ENCODE results near the gene POLR1A. TPM values are rescaled to one million over a fixed set of nuclear protein-coding genes. Genes with fewer than 3 reads are reported as not detected.

The POLR1A gene
- total RNA-seq, 1 donor from 2014 or later: 26.0 TPM

DNA sequence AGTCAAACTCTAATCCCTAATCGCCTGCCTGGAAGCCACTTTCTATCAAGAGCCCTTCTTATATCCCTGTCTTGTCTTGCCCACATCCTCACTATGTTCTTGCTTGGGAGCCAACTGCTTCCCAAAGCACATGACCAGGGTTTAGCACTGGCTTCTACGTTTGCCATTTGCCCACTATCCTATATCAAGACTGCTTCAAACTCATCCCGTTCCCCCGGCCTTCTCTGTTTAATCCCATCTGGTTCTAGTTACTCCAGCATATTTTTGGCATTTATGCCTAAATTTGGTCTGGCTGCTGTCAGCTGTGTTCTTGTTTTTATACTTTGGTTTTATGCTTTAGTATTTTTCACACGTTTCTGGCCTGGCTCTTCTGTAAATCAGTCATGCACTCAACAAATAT, 40.2 kb downstream of the POLR1A start:
- DNase-seq (ENCODE audit: low read depth): peak; percentile 63

DNA sequence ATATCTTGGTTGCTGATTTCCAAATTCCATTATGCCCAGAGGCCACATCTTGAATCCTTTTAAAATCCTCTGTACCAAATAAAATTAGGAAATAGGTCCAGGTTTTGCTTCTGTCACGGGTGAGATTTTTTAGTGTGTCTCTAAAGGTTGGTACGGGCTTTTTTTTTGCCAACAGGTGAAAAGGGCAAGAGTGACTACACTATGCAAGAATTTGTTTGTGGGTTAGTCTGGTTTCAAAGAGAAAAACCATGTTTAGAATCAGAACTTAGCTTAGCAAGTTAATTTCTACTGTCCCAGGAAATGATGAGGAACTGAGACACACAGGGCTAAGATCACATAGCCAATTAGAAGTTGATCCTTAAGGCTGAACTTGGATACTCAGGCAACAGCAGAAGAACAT, 41.7 kb downstream of the POLR1A start:
- DNase-seq (ENCODE audit: low read depth): no peak

DNA sequence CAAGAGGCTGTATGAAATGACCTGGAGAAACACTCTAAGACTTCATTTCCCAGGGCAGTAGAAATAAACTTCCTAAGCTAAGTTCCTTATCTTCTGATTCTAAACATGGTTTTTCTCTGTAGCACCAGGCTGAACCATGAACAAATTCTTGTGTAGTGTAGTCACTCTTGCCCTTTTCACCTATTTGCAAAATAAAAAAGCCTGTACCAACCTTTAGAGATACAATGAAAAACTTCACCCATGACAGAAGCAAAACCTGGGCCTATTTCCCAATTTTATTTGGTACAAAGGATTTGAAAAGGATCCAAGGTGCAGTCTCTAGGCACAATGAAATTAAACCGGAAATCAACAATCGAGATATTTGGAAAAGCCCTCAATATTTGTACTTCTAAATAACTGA, 43.6 kb downstream of the POLR1A start:
- DNase-seq (ENCODE audit: low read depth): peak; percentile 27

DNA sequence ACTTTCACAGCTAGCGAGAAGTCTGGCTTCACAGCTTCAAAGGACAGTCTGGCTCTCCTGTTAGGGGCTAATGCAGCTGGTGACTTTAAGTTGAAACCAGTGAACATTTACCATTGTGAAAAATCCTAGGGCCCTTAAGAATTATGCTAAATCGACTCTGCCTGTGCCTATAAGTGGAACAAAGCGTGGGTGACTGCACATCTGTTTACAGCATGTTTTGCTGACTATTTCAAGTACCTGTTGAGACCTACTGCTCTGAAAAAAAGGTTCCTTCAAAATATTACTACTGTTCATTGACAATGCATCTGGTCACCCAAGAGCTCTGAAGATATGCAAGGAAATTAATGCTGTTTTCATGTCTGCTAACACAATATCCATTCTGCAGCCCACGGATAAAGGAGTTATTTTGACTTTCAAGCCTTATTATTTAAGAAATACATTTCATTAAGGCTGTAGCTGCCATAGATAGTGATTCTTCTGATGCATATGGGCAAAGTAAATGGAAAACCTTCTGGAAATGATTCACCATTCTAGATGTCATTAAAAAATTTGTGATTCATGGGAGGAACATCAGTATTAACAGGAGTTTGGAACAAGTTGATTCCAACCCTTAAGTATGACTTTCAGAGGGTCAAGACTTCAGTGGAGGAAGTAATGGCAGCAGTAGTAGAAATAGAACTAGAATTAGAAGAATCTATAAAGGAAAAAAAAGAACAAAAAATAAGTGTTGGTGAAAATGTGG, 48.9 kb downstream of the POLR1A start:
- no peak for DNase-seq (ENCODE audit: low read depth)

DNA sequence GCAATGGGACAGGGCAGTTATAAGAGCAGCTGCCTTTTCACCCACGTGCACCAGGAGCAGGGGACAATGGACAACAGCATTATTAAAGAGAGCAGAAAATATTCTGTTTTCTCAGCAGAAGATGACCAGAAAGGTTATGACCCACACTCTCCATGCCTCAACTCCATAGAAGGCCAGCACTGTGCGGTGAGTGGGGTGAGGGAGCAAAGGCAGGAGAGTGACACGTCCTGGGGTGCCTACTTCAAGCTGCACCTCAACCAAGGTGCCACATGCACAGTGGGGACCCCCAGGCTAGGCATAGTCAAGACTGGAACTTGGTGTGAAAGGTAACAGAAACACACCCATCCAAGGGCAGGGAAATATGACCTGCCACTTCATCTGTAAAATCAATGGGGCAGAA, 50.4 kb downstream of the POLR1A start:
- no peak for DNase-seq (ENCODE audit: low read depth)

DNA sequence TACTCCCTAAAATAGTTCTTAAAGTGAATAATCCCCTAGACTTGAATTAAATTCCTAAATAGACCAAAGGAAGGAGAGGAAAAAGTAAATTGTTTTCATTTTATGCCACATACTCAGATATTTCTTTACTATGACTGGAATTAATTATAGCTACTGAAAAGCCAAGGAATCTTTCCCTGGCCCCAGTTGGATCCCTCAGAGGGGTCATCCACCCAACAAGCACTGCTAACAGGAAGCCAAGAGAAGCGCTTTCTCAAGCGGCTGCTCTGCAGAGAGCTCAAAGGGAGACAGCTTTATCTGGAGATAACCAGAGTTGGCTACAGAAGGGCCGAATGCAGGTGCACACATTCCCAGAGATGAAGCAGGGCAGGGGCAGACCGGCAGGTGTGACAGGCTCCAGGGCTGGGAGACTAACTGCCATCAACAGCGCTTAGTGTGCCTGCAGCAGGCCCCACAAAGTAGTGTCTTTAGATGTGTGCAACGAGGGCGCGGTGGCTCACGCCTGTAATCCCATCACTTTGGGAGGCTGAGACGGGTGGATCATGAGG, 51.1 kb downstream of the POLR1A start:
- no peak for DNase-seq (ENCODE audit: low read depth)

DNA sequence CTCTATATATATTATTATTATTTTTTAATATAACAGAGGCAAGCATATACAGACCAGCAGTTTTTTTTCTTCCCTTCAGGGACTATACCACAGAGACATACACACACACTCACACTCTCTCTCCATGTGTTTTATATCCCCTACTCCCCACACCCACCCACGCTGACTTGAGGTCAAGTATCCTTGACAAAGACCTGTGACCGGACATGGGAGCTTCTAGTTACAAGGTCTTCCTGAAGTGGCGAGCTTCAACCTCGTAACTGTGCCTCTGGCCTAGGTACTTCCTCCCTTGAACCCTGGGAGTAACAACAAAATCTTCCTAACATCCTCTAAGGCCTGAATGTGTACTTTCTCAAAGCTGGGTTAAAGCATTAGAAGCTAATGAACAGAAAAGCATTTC, 52.5 kb downstream of the POLR1A start:
- DNase-seq (ENCODE audit: low read depth): no peak

DNA sequence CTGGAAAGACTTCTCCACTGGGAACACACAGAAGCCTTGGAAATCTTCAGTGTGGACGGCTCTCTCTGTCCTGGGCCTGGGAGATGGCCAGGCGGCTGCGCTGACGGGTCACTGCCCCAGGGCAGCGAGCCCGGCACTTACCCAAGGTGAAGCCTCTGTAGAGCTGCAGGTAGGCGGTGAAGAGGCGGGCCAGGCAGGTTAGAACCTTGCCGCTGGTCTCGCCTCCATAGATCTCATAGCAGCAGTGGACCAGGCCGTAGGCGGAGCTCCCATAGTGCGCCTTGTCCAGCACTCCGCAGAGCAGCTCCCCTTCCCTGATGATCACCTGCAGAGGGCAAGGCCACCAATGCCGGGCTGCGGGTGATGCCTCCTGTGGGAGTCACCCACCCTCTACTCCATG, 53.0 kb downstream of the POLR1A start:
- no peak for DNase-seq (ENCODE audit: low read depth)

DNA sequence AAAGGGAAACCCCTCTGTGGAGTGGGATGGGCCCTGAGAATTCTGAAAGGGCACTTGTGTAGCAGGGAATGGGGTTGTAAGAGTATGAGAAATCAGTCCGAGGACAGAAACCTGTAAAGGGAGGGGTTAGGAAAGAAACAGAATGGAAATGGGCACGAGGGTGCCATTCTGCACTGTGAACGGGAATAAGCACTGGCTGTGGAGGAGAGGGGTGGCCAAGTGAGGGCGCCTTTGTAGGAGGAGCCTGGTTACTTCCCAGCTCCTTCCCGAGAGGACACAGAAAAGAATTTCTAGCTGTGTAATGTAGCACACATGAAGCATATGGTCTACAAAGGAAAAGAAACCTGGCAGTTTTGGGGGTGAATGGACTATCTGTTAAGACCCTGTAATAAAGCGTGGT, 53.4 kb downstream of the POLR1A start:
- no peak for DNase-seq (ENCODE audit: low read depth)

DNA sequence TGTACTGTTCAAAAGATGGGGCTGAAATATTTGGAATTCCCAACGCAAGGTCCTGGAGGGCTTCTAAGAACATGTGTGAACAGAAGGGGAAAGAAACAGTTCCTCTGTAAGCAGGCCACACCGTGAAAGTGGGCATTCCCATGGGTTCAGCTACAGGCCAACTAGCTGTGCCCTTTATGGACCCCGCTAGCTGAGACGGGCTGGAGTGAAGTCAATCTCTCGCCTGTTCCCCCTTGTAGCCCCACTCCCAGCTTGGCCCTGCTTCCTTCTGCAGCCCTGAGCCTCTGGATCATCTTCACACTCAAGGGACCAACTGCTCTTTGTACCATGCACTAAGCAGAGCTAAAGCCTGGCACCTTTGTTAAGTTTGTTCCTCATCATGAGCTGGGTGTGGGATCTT, 55.4 kb downstream of the POLR1A start:
- no peak for DNase-seq (ENCODE audit: low read depth)

DNA sequence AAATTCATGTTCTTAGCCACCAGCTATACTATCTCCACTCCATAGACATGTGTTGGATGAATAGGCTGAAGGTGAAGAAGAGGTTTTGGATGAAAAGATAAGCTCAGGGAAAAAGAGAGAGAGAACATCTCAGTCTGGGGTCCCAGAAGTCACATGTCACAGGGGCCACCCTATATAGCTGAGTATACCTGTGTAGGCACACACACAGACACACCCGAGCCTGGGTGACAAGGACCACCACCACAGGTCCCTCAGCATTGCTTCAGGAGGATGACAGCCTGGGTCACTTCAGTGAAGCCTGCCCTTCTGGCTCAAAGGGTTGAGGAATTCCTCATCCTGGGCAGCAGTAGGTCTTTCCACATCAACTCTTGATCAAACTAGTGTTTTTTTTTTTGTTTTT, 56.2 kb downstream of the POLR1A start:
- DNase-seq (ENCODE audit: low read depth): no peak

DNA sequence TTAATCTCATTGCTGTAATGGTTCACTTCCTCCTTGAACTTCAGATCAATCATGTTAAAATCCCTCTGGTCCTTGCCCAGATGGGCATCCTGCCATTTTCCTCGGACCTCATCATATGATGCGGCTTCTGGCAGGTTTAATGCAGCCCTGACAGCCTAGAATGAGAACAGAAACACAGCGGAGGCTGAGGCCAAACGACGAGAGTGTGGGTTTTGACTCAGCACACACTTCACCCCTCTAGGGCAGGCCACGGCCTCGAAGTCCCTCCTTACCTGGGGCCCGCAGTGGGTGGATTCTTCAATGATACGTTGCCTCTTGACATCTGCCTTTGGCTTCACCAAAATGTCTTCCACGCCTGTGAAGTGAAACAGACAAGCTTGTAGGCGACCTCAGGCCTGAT, 56.8 kb downstream of the POLR1A start:
- DNase-seq (ENCODE audit: low read depth): no peak

DNA sequence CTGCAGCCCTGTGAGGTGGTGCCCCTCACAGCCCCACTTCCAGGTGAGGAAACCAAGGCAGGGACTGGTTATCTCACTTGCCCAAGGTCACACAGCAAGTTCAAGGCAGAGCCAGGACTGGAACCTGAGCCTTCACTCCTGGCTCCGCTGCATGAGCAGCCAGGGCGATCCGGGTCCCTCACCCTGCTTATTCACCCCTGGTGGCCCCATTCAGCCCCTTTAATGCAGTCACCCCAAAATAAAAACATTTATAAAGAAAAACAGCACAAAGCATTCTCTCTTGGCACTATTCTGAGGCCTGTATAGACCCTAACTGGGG, 57.3 kb downstream of the POLR1A start:
- no peak for DNase-seq (ENCODE audit: low read depth)

DNA sequence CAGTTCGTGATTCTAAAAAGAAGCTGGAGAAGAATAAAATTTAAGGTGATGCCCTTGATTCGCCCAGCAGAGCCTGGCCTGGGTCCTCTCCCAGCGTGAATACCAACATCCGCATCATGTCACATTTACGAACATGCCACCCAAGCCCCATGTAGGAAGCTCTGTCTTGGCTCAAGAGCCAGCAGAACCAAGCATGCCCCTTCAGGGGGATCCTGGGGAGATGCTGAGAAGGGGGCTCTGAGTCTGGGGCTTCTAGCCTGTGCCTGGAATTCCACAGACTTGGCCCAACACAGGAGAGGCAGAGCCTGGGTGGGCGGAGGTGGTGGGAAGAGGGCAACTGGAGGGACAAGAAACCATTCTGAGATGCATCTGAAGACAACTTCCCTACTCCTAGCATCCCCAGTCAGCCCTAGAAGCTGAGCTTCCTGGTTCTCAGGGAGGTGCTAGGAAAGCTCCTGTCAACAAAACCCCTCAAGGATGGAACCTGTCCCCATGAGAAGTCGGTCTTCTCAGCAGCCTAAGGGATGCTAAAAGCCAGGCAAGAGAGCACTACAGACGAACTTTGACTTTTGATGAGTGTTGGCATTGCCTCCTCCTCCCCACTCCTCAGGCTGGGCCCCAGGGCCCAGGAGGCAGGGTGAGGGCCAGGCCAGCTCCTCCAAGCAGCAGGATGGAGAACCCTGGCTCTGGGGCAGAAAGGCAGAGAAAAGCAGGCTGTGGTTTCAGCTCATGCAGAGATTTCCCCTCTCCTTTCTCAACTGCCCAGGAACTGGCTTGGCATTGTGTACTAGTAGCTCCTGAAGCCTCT, 57.9 kb downstream of the POLR1A start:
- no peak for DNase-seq (ENCODE audit: low read depth)

DNA sequence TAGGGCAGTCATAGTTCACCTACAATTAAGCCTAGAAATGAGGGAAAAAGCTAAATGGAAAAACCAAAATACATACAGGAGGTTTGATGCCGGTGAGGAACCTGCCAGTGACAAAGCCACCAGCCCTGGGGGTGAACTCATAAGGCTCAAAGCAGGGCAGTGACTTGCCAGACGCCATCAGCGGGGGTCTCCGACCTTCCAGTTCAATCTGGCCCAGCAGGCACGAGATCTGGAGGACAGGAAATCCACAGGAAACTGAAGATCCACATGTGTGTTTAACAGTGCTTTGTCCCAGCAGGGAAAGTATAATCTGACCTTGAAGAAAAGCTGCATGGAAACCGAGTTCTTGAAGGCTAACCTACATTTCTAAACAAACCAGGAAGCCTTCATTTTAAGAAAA, 60.1 kb downstream of the POLR1A start:
- DNase-seq (ENCODE audit: low read depth): no peak

DNA sequence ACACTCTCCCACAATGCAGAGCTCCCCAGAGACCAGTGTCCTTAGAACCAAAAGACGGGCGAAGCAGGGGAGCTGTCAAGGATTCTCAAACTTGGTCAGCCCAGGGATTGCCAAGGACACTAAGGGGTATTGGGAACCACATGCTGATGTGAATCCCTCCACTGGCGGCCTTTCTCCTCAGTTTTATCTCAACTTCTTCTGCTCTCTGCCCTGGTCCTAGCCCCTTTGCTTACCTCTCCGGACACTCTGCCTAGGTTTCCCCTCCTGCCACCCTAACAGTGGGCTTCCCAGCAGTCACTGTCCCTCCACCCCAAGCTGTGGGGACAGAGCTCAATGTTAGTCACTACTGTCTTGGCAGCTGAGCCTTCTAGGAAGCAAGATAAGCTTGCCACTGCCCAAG, 61.1 kb downstream of the POLR1A start:
- no peak for DNase-seq (ENCODE audit: low read depth)

DNA sequence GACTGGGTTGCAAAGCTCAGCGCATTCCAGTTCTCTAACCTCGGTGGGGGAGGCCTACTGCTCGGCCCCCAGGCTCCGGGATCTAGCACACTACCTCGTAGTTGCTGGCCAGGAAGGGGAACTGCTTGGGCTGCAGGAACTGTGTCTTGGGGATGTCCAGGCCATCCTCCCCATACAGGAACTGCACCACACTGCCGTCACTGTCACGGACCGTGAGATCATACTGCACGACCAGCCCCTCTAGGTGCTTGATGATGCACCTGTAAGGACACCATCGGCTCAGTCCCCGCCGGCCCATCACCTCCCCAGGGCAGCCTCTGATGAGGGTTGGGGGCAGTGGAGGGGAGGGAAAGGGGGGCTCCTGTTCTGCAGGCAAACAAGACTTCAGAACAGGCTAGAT, 61.6 kb downstream of the POLR1A start:
- no peak for DNase-seq (ENCODE audit: low read depth)

DNA sequence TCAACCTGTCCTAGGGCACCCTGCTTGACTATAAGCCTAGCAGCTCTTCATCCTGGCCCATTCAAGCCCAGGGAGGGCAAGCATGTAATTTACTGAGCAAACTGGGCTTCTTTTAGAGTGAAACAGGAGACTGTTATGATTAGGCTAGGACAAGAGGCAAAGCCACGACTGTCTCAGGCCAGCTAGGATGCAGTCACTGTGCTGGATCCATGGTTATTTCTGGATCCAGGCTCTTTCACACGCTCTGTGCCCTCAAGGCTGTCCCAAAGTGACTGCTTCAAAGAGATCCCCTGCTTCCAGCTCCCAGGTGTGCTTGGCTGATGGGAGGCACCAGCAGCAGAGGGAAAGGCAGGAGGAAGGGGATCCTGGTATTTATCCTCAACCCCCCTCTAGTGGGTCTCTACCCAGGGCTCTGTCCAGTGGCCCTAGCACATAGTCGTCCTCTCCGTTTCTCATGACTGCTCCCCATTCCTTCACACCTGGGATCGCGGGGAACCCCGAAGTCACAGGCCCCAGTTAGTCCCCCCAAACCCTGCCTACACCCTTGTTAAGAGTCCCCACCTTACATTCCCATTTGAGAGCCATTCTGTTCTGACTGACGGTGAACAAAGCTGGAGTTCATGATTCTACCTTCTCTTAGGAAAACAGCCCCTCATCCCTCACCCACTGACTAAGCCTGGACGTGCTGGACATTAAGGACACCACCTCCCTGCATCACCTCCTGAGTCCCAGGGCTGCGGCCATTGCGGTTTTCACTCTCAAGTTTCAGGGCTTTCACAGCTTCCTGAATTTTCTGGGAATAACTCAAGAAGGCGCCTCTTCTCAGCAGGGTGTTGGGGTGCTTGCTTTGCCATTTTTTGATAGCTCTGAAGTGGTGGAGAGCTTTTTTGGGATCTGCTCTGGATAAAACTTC, 63.2 kb downstream of the POLR1A start:
- peak; percentile 61 for DNase-seq (ENCODE audit: low read depth)

DNA sequence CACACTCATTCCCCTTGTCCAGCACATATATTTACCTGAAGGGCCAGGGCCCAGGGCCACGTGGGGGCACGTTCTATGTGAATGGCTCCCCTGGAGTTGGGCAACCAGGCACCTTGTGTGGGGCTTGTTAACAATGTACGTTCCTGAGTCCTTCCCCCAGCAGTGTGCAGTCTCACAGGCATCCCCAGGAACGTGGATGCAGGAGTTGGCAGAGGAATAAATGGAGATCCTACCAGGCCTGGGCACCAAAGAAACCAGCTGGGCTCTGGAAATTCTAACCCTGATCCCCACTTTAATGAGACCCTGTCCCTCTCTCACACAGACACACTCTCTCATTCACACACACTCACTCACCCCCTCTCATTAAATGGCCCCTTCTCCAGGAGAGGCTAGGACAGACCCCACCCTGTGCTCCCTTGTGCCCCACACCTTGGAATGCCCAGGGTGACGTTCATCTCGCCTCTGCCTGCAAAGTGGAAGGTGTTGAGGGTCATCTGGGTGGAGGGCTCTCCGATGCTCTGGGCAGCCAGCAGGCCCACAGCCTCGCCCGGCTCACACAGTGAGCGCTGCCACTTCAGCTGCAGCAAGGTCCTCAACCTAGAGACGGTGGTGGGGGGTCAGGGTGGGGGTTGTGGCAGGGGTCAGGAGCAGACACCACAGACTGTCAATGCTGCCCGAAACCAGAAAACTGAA, 65.6 kb downstream of the POLR1A start:
- no peak for DNase-seq (ENCODE audit: low read depth)

DNA sequence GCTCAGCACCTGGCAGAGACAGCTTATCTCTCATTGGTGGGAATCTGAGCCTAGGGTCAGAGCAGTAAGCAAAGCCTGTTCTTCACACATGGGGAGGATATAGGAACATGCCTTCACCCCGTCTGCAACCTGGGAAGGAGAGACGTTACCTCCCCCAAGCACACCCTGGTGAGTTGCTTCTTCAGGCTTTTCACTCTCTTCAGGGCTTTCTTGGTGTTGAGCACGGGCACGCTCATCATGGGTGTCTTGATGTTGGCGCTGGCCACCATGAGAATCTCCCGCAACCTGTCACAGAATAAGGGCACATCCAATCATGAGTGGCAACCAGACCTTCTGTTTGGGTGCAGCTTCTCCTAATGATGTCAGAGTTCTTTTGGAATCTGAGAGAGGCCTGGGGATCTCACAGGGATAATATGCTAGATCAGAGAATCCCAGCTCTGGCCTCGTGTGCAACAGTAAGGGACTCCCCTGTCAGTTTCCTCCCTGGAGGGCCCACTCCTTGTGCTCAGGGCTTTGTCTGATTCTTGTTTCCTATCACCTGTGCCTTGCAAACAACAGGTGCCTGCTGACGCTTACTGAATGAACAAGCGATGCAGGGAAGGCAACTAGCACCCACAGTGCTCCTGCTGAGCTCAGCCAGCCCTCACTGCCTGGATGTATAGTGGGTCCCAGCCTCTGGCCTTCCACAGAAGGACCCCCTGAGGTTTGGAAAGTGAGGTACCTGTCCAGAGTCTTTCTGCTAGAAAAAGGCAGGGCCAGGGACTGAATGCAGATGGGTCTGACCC, 66.3 kb downstream of the POLR1A start:
- no peak for DNase-seq (ENCODE audit: low read depth)
